ENCODE data around the gene ST6GALNAC2.
A peak's percentile ranks its signal among the peaks of the same experiment; 100 is the strongest.
"Not testable (repeated sequence)": the region's sequence is repeated elsewhere in the genome, so short reads cannot be mapped to it uniquely, and the experiment has no call there.

The ST6GALNAC2 gene

GRCh38 chr17:76570457-76570856 lies 15.2 kb downstream of the ST6GALNAC2 start:
- DNase-seq, result no peak

- DNase-seq, result no peak
Observed at GRCh38 chr17:76569607-76570279, 15.9 kb downstream of the ST6GALNAC2 start.

DNA sequence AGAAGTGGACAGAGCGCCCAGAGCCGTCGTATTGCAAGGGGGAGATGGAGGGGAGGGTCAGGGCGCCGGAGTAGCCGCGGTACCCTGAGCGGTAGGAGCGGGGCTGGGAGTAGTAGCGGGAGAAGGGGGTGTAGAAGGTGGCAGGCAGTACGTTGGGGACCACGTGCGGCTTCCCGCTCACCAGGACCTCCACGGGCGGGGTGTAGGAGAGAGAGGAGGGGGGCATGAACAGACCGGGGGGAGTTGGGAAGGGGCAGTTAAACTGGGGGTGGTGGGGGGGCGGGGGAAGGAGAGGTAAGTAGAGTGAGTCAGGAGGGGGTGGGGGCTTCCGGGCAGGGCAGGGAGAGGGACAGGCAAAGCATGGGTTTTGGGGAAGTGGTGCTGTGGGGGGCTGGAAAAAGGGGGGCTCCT lies 16.8 kb downstream of the ST6GALNAC2 start:
- DNase-seq, result no peak

DNA sequence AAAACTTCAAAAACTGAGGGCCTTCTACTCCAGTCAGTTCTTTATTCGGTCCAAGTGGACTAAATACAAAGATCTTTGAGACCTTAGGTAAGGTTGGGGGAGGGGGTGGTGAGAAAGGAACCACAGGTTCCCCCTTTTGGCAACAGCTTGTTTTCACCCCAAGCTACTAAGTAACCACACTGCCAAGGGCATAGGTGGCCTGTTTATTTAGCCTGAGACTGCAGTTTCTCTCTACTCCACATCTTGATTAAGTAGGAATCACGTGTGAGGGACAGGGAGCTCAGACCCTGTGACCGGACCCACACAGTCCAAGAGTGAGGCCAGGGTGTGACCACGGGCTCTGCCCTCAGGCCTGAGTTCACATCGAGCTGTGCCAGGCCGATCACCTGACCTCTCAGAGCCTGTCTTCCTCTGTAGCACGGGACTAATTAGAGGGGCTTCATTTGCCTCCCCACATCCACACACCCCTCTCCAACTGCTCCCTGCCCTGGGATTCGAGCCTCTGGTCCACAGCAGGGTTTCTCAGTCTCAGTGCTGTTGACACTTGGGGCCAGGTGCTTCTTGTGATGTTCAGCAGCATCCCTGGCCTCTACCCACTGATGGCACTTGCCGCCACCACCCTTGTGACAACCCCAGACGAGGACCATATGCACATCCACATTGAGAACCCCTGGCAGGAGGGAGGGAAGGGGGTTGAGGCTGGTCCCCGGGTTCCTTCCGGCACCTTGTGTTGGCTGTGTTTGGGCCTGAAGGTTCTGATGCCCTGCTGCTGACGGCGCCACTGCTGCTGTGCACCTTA lies 17.8 kb downstream of the ST6GALNAC2 start:
- no peak for DNase-seq

- DNase-seq, result no peak
Observed at GRCh38 chr17:76566988-76567431, 18.6 kb downstream of the ST6GALNAC2 start.

- DNase-seq, result no peak
Observed at GRCh38 chr17:76566613-76566943, 19.1 kb downstream of the ST6GALNAC2 start.

- DNase-seq, result no peak
Observed at GRCh38 chr17:76565728-76566612, 19.7 kb downstream of the ST6GALNAC2 start.

- DNase-seq, result peak; percentile 27
Observed at GRCh38 chr17:76564991-76565727, 20.5 kb downstream of the ST6GALNAC2 start.

GRCh38 chr17:76563359-76563758 lies 22.3 kb downstream of the ST6GALNAC2 start:
- DNase-seq, result peak; percentile 30

GRCh38 chr17:76562734-76563148 lies 22.9 kb downstream of the ST6GALNAC2 start:
- no peak for DNase-seq

DNA sequence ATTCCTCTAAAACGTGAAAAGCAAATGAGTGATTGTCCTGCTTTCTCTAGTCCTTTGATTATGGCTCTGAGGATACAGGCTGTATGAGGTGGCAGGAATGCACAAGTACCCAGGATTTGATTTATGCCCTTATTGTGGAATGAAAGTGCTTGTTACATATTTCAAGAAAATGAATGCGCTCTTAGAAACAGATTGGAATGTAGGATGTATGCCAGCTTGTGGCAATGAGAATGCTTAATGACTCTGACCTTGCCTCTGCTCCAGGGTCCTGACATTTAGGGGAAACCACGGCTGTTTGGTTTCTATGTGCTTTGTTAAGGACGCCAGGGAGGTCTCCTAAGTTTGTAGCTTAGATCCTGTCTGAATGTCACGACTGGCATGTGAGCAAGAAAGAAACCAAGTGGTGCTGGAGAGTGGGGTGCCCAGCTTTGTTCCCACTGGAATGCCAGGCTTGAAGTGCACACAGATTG lies 23.8 kb downstream of the ST6GALNAC2 start:
- no peak for DNase-seq

DNA sequence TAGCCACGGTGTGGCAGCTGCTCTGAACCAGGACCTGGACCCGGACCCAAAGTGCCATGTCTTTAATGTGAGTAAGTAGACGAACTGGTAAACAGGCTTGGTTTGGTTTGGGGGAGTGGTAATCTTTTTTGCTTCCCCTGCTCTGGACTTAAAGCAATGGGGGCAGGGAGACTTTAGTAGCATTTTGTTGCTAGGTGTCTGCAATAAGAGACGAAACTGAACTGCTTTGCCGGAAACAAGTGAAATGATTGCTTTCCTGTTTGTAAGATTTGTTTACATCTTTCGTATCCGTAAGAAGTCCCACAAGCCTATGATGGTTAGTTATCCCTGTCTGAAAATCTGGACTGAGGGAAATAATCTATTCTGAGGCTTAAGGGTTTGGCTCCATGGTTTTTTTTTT lies 24.3 kb downstream of the ST6GALNAC2 start:
- DNase-seq, result peak; percentile 75

GRCh38 chr17:76560877-76561221 lies 24.8 kb downstream of the ST6GALNAC2 start:
- DNase-seq, result no peak

DNA sequence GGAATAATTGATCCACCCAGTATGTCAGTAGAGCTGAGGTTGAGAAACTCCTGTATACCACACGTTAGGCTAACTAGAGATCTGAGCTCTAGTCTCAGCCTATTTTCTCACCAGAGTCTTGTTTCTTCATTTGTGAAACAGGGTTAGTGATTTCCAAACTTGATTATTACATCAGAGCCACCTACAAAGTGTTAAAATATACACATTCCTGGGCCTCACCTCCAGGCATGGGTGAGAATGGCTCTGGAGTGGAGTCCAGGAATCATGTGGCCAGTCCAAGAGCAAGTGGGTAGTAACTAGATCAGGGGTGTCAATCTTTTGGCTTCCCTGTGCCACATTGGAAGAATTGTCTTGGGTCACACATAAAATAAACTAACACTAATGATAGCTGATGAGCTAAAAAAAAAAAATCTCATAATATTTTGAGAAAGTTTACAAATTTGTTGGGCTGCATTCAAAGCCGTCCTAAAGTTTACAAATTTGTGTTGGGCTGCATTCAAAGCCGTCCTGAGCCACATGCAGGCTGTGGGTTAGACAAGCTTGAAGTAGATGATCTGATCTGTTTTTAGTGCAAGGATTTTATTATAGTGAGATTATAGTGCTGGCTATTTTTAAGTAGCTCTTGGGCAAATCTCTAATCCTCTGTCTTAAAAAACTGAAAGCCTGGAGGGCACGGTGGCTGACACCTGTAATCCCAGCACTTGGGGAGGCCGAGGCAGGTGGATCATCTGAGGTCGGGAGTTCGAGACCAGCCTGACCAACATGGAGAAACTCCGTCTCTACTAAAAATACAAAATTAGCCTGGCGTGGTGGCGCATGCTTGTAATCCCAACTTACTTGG lies 25.4 kb downstream of the ST6GALNAC2 start:
- no peak for DNase-seq

DNA sequence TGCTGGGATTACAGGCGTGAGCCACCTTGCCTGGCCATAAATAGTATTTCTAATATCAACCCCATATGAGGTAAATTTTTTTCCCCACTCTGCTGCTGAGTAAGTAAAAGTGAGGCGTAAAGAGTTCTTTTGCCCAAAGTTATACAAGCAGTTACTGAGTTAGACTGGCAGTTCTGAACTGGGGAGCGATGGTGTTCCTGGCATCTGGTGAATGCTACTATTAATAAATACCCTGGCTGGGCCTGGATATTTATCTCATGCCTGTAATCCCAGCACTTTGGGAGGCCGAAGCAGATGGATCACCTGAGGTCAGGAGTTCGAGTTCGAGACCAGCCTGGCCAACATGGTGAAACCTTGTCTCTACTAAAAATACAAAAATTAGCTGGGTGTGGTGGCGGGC lies 26.2 kb downstream of the ST6GALNAC2 start:
- not testable (repeated sequence) for DNase-seq

GRCh38 chr17:76558198-76559095 lies 27.2 kb downstream of the ST6GALNAC2 start:
- peak; percentile 39 for DNase-seq

DNA sequence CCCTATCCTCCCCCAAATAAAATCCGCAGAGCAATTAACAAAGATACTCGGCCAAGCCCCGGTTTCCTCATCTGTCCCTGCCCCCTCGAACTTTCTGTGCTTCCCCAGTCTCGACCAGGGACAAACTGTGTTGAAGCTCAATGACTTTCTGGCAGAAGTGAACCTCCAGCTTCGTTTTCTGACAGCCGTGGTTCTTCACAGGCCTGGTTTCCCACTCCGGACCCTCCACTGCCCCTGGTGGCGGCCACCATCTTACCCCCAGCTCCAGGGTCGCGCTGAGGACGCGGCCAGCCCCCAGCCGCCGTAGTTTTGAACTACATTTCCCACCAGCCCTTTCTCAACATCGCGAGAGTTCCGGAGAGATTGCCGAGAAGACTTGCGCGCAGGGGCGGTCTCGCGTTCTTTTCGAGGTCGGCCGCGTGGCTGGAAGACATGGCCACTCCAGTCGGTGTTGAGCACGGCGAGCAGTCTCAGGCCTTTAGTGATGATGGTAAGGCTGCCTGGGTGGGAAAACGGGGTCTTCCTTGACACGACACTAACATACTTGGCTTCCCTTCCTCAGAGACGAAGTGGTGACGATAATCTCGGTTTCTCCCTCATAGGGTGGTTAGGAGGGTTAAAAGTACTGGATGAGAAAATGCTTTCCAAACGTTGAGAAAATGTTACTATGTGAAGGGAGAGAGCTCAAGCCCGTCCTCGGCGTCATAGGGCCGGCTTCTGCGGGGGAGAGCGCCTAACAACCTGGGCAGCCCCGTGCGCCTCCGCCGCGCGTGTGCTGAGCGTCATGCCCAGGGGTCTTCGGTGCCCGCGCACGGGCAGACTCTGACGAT lies 28.1 kb downstream of the ST6GALNAC2 start:
- DNase-seq, result peak; percentile 95

DNA sequence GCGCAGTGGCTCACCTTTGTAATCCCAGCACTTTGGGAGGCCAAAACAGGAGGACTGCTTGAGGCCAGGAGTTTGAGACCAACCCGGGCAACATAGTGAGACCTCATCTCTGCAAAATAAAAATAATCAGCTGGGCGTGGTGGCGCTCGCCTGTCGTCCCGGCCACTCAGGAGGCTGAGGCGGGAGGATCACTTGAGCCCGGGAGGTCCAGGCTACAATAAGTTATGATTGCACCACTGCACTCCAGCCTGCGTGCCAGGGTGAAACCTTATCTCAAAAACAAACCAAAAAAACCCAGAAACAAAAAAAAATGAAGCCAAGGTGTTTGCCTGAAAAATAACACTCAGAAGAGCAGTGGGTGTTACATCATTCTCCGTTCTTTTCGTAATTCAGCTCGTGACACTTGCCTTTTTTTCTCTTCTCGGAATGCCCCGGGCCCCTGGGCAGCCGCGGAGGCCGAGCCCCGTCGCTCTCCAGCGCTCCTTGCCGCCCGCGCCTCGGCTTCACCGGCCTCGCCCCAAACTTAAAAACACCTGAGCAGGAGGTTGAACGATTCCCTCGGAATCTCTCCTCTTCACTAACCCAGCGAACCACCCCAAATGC lies 28.8 kb downstream of the ST6GALNAC2 start:
- DNase-seq, result peak; percentile 57

- no peak for DNase-seq
Observed at GRCh38 chr17:76554131-76554530, 31.5 kb downstream of the ST6GALNAC2 start.
